Measurements from ENCODE around the gene RND2. TPM values are rescaled to one million over a fixed set of nuclear protein-coding genes. Genes with fewer than 3 reads are reported as not detected.

Gene RND2
- total and polyA plus RNA-seq, 2 of the 13 experiments (the other 11 are each of a cell fraction or from before 2014, with no cell fraction given): 0.05 to 0.11 TPM

- peak; percentile 85 for TF ChIP-seq ZNF687 (CRISPR knock-in tag; IDR thresholded peaks at IDR 0.05)
- TF ChIP-seq ZNF382 (CRISPR knock-in tag; IDR thresholded peaks at IDR 0.05; ENCODE audit: borderline replicate concordance): no peak
- TF ChIP-seq MTA1 (CRISPR knock-in tag; IDR thresholded peaks at IDR 0.05; ENCODE audit: borderline replicate concordance): peak; percentile 63; the same call in 1 of the 2 replicates
- TF ChIP-seq ZFY (CRISPR knock-in tag; IDR thresholded peaks at IDR 0.05): no peak; the same call in 1 of the 2 replicates
- TF ChIP-seq ZNF407 (CRISPR knock-in tag; IDR thresholded peaks at IDR 0.05; ENCODE audit: not compliant biosample characterization): peak; percentile 39
- peak; percentile 52 for TF ChIP-seq SAP130 (CRISPR knock-in tag; IDR thresholded peaks at IDR 0.05; ENCODE audit: low read depth)
- peak; percentile 44; the same call in 1 of the 2 replicates for TF ChIP-seq NFKB2 (CRISPR knock-in tag; IDR thresholded peaks at IDR 0.05; ENCODE audit: borderline replicate concordance)
- peak; percentile 50; the same call in 1 of the 2 replicates for TF ChIP-seq FOXO1 (CRISPR knock-in tag; IDR thresholded peaks at IDR 0.05)
Measured at GRCh38 chr17:43028221-43028861, 3.3 kb downstream of the RND2 start (continued).

All from HepG2 (cell line).